Measurements from ENCODE around the gene BRAF. TPM values are rescaled to one million over a fixed set of nuclear protein-coding genes. Genes with fewer than 3 reads are reported as not detected.
"Not testable (repeated sequence)": the region's sequence is repeated elsewhere in the genome, so short reads cannot be mapped to it uniquely, and the experiment has no call there.

BRAF gene
- total RNA-seq, 3 donors from 2014 or later (not counting 1 experiment from before 2014, with no cell fraction given): 54.3 to 67.7 (median 64.1) TPM

GRCh38 chr7:140928491-140929309 lies 4.0 kb upstream of the BRAF start:
- no peak overlapping the region for H3K27ac Mint-ChIP-seq
- no peak for ATAC-seq
- Histone ChIP-seq H3K4me1 (ENCODE audit: control insufficient read depth, insufficient read depth, low read length) (peaks cover 1% of the 10 kb centered on the region), H3K27ac (ENCODE audit: low read length) (no peak overlapping the region), H3K4me3 (ENCODE audit: low read length) (no peak overlapping the region), H3K9me3 (ENCODE audit: control insufficient read depth, insufficient read depth, low read length) (no peaks in the 10 kb centered on the region), H3K27me3 (ENCODE audit: control insufficient read depth, insufficient read depth, low read length) (peaks cover 4% of the 10 kb centered on the region), H3K36me3 (ENCODE audit: control insufficient read depth, insufficient read depth, low read length) (no peaks in the 10 kb centered on the region)
- intact Hi-C loops (cut with micrococcal nuclease): loop anchor here (10.0 kb wide), 1 partner anchor 234 kb away; the partner anchor contains the start of gene NDUFB2
- 77% methylated on average over 3 of the region's 4 CpGs for WGBS (ENCODE audit: insufficient coverage)
- peaks cover 29 to 35% of the 10 kb centered on the region in 2 donors for H3K27me3 Mint-ChIP-seq (ENCODE audit: low read depth in 2 of 2)
- no peaks in the 10 kb centered on the region for H3K9me3 Mint-ChIP-seq
- TF ChIP-seq, protein P1, sequence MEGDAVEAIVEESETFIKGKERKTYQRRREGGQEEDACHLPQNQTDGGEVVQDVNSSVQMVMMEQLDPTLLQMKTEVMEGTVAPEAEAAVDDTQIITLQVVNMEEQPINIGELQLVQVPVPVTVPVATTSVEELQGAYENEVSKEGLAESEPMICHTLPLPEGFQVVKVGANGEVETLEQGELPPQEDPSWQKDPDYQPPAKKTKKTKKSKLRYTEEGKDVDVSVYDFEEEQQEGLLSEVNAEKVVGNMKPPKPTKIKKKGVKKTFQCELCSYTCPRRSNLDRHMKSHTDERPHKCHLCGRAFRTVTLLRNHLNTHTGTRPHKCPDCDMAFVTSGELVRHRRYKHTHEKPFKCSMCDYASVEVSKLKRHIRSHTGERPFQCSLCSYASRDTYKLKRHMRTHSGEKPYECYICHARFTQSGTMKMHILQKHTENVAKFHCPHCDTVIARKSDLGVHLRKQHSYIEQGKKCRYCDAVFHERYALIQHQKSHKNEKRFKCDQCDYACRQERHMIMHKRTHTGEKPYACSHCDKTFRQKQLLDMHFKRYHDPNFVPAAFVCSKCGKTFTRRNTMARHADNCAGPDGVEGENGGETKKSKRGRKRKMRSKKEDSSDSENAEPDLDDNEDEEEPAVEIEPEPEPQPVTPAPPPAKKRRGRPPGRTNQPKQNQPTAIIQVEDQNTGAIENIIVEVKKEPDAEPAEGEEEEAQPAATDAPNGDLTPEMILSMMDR (IDR thresholded peaks at IDR 0.05): no peak
- H3K4me3 Mint-ChIP-seq: no peak overlapping the region
- peaks cover 6 to 8% of the 10 kb centered on the region in 2 donors for H3K4me1 Mint-ChIP-seq
- H3K36me3 Mint-ChIP-seq: no peaks in the 10 kb centered on the region
- no peak for DNase-seq

DNA sequence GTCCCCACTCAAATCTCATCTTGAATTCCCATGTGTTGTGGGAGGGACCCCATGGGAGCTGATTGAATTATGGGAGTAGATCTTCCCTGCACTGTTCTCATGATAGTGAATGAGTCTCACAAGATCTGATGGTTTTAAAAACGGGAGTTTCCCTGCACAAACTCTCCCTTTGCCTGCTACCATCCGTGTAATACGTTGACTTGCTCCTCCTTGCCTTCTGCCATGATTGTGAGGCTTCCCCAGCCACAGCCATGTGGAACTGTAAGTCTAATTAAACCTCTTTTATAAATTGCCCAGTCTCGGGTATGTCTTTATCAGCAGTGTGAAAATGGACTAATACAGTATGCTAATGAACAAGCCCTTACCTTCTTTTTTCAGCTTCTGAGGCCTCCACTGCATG lies 3.2 kb upstream of the BRAF start:
- not testable (repeated sequence) for DNase-seq; H3K4me3 ChIP-seq (ENCODE audit: low read length); H3K4me1 ChIP-seq (ENCODE audit: control insufficient read depth, insufficient read depth, low read length); H3K4me1 Mint-ChIP-seq; H3K27ac ChIP-seq (ENCODE audit: low read length); H3K36me3 Mint-ChIP-seq; ATAC-seq; H3K27ac Mint-ChIP-seq; H3K9me3 Mint-ChIP-seq; H3K27me3 ChIP-seq (ENCODE audit: control insufficient read depth, insufficient read depth, low read length); H3K9me3 ChIP-seq (ENCODE audit: control insufficient read depth, insufficient read depth, low read length); H3K36me3 ChIP-seq (ENCODE audit: control insufficient read depth, insufficient read depth, low read length); H3K4me3 Mint-ChIP-seq
- H3K27me3 Mint-ChIP-seq (ENCODE audit: low read depth in 2 of 2): peaks cover 22 to 27% of the 10 kb centered on the region in 2 donors
- intact Hi-C loops (cut with micrococcal nuclease): loop anchor here (10.0 kb wide), 1 partner anchor 233 kb away; the partner anchor contains the start of gene NDUFB2
- WGBS (ENCODE audit: insufficient coverage): 90% methylated on average over 4 of the region's 4 CpGs

GRCh38 chr7:140927351-140927750 lies 2.6 kb upstream of the BRAF start:
- Mint-ChIP-seq H3K27ac (no peak overlapping the region), H3K9me3 (no peaks in the 10 kb centered on the region), H3K4me1 (peaks cover 6 to 8% of the 10 kb centered on the region in 2 donors), H3K4me3 (no peak overlapping the region), H3K27me3 (ENCODE audit: low read depth in 2 of 2) (peaks cover 17 to 21% of the 10 kb centered on the region in 2 donors), H3K36me3 (no peaks in the 10 kb centered on the region)
- Histone ChIP-seq H3K9me3 (ENCODE audit: control insufficient read depth, insufficient read depth, low read length) (no peaks in the 10 kb centered on the region), H3K27ac (ENCODE audit: low read length) (no peak overlapping the region), H3K4me1 (ENCODE audit: control insufficient read depth, insufficient read depth, low read length) (peaks cover 6% of the 10 kb centered on the region), H3K36me3 (ENCODE audit: control insufficient read depth, insufficient read depth, low read length) (no peaks in the 10 kb centered on the region), H3K27me3 (ENCODE audit: control insufficient read depth, insufficient read depth, low read length) (no peaks in the 10 kb centered on the region), H3K4me3 (ENCODE audit: low read length) (no peak overlapping the region)
- ATAC-seq (no peak), DNase-seq (no peak)
- TF ChIP-seq, protein P1 (IDR thresholded peaks at IDR 0.05): no peak
- intact Hi-C loops (cut with micrococcal nuclease): loop anchor here (10.0 kb wide), 1 partner anchor 233 kb away; the partner anchor contains the start of gene NDUFB2
- WGBS (ENCODE audit: insufficient coverage): 93% methylated on average over 2 of the region's 2 CpGs

DNA sequence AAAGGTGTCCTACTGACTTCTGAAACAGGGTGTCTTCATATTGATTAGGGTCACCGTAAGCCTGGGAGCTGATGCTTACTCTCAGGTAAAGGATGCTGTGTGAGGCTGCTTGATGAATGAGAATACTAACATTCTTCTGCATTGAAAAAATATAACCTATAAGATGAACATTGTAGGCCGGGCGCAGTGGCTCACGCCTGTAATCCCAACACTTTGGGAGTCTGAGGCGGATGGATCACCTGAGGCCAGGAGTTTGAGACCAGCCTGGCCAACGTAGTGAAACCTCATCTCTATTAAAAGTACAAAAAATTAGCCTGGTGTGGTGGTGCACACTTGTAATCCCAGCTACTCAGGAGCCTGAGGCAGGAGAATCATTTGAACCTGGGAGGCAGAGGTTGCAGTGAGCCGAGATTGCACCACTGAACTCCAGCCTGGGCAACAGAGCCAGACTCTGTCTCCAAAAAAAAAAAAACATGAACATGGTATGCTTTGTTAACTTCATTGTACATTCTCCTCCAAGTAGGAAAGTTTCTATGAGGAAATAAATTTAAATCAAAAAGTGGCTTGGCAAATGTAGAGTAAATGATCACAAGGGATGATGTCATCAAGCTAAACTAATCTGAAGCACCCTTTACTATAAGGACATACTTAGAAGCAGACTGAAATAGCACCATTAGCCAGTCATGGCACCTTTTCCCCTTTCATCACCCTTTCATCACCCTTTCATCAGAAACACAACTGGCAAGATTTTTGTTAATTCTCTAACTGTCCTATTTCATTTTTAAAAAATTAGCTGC lies 1.5 kb upstream of the BRAF start:
- Mint-ChIP-seq H3K36me3 (no peaks in the 10 kb centered on the region), H3K27me3 (ENCODE audit: low read depth in 2 of 2) (peaks cover 14 to 15% of the 10 kb centered on the region in 2 donors), H3K27ac (no peak overlapping the region), H3K4me1 (peaks cover 6 to 8% of the 10 kb centered on the region in 2 donors), H3K4me3 (peak overlapping the region; percentile 56), H3K9me3 (no peaks in the 10 kb centered on the region)
- Histone ChIP-seq H3K9me3 (ENCODE audit: control insufficient read depth, insufficient read depth, low read length) (no peaks in the 10 kb centered on the region), H3K4me3 (ENCODE audit: low read length) (no peak overlapping the region), H3K36me3 (ENCODE audit: control insufficient read depth, insufficient read depth, low read length) (no peaks in the 10 kb centered on the region), H3K27ac (ENCODE audit: low read length) (peak overlapping the region; percentile 95), H3K27me3 (ENCODE audit: control insufficient read depth, insufficient read depth, low read length) (no peaks in the 10 kb centered on the region), H3K4me1 (ENCODE audit: control insufficient read depth, insufficient read depth, low read length) (peaks cover 6% of the 10 kb centered on the region)
- TF ChIP-seq, protein P1 (IDR thresholded peaks at IDR 0.05): no peak
- WGBS (ENCODE audit: insufficient coverage): 97% methylated on average over 7 of the region's 7 CpGs
- peak in 1 of 2 donors; percentile 16 for DNase-seq
- no peak for ATAC-seq
- intact Hi-C loops (cut with micrococcal nuclease): loop anchor here (10.0 kb wide), 1 partner anchor 231 kb away; the partner anchor contains the start of gene NDUFB2
